Fibroblast of skin of right quadriceps (primary cell): Measurements from ENCODE around the gene TCAF1.
"Not testable (repeated sequence)": the region's sequence is repeated elsewhere in the genome, so short reads cannot be mapped to it uniquely, and the experiment has no call there.

ENCODE experiments used
- DNase-seq: peaks from one replicate; pipeline ENCODE4 v3.0.0-alpha.2; 2013

Gene TCAF1

DNA sequence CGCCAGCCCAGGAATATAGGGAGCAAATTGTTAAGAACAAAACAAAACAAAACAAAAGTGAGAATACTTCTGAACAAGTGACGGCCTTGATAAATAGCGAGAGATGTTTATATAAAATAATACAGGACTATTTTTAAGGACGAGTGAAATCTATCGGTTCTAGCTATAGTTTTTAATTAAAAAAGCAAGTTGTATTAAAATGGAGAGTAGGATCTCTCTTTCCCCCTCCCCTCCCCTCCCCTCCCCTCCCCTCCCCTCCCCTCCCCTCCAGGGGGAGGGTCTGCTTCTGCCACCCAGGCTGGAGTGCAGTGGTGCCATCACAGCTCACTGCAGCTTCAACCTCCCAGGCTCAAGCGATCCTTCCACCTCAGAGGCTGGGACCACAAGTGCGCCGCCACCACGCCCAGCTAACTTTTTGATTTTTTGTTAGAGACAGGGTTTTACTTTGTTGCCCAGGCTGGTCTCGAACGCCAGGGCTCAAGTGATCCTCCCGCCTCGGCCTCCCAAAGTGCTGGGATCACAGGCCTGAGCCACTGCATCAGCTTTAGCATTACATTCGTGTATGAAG, 440 bp upstream of the TCAF1 start:
- DNase-seq = no peak

GRCh38 chr7:143901332-143901667, 676 bp downstream of the TCAF1 start:
- no peak for DNase-seq

GRCh38 chr7:143900230-143900766, 1.7 kb downstream of the TCAF1 start:
- no peak for DNase-seq

- no peak for DNase-seq
Measured at GRCh38 chr7:143898810-143899209, 3.2 kb downstream of the TCAF1 start.

DNA sequence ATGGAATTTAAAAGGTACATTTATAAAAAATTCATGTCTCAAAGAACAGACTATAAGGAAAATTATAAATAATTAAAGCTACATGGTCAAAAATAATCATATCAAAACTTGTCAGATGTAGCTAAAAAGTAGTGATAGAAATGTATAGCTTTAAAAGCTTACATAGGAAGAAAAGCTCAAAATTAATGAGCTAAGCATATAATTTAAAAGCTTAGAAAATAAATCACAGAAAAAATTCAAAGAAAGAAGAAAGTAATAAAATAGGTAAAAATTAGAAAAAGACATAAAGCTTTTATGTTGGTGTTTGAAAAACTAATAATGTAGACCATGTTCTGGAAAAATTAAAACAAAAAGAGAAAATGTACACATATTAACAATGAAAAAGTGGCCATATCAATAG, 5.3 kb downstream of the TCAF1 start:
- no peak for DNase-seq

- no peak for DNase-seq
Measured at GRCh38 chr7:143892527-143893300, 9.3 kb downstream of the TCAF1 start.

DNA sequence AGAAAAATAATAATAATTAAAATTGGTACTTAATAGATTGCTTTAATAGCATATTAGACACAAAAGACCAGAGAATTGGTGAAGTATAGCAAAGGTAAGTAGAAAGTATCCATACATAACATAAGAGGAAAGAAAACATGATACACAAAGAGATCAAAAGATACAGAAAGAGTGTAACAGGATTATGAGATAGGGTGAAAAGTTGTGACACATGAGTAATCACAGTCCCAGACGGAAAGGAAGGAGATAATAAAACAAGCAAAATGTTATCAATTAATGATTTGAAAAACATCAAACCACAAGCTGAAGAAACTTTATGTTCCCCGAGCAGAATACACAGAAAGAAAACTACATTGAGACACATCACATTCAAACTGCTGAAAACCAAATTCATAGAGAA, 10.5 kb downstream of the TCAF1 start:
- DNase-seq = no peak

GRCh38 chr7:143890558-143890957, 11.4 kb downstream of the TCAF1 start:
- no peak for DNase-seq

DNA sequence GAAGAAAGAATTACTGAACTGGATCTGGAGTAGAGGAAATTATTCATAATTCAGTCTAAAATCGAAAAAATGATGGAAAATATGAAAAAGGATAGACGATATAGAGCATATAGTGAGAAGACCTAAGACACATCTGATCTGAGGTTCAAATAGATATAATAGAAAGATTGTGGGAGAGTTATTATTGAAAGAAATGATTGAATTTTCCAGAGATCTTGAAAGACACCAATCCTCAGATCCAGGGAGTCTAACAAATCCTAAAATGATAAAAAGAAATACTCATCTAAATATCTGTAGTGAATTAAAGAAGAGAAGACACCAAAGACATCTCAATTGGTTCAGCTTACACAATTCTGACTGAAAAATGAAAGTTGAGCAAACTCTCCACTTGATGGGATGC, 12.9 kb downstream of the TCAF1 start:
- no peak for DNase-seq

DNA sequence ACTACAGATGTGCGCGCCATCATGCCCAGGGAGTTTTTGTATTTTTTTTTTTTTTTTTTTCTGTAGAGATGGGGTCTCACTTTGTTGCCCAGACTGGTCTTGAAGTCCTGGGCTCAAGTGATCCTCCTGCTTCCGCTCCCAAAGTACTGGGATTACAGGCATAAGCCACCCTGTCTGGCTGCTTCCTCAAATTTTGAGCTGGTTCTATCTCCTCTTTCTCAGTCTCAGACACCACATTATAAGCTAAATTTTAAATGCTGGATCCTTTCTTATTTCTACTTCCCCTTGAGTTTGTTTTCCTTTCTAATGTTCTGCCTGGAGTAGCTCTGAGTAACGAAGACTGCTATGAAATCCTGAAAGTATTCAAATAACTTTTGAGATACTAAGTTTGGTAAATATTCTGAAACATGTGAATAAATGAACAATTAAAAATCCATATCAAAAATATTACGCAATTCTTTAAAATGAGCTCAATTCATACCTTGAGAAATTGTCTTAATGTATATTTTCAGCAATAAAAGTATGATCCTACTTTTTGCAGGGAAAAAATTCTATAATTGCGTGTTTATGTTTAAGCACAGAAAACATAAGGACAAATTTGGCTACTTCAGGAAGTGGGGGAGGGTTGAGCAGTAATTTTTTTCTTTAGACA, 15.0 kb downstream of the TCAF1 start:
- DNase-seq = no peak

DNA sequence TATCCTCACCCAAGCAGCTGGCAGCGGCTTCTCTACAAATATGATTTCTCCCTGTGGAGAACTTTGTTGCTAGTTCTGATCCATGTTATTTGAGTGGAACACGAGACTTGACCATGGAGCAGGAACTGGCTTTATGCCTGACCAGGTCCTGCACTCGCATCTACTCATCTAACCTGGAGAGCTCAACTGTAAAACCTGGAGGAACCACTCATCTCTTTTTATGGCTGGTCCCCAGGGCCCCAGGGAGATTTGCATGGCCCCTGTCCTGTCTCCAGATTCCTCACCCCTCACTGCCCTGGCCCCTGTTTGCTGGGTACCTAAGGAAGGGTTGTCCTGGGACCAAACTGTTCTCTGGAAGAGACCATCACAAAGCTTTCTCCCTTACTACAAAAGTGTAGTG, 16.0 kb downstream of the TCAF1 start:
- no peak for DNase-seq

DNA sequence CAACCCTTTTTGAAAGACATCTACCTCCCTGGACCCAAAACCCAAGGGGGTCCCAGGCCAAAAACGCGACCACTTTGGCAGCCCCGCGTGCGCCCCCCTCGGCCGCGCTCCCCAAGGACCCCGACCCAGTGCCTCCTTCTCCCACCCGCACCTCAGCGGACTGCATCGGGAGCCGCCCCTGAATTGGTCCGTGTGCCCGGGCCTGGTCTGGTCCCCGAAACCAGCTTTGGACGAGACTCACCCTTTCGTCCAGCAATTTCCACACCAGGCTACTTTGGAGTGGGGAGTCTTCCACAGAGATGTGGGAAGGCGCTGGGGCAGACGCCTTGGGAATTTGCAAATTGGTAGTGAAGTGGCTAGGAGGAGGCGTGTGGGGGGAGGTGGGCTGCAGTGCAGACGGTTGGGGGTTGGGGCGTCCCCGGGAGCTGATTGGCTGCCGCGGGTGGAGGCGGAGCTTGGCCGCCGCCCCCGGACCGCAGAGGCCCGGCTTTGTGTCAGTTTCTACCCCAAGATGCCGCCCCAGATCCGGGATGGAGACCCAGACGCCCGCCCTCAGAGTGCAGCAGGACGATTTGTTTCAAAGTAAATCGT, 16.9 kb downstream of the TCAF1 start:
- DNase-seq = peak; percentile 81

GRCh38 chr7:143884241-143884968, 17.6 kb downstream of the TCAF1 start:
- DNase-seq = no peak

- peak; percentile 66 for DNase-seq
Measured at GRCh38 chr7:143882604-143883078, 19.3 kb downstream of the TCAF1 start.

GRCh38 chr7:143882020-143882603, 19.9 kb downstream of the TCAF1 start:
- DNase-seq = peak; percentile 57

- DNase-seq = no peak
Measured at GRCh38 chr7:143878884-143879283, 23.1 kb downstream of the TCAF1 start.

DNA sequence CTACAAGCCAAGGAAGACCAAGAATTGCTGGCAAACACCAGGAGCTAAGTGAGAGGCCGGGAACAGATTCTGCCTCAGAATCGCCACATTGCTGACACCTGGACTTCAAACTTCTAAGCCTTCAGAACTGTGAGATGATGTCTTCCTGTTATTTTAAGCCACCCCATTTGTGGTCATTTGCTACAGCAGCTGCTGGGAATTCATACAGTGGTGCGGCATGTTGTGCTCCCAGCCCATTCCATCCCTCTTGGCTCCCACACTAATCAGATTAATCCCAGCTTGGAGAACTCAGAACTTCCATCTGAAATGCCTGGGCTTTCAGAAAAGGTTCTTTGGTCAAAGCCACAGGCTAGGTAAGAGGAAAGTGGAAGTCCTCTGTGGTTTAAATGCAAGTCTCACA, 24.9 kb downstream of the TCAF1 start:
- DNase-seq = no peak

GRCh38 chr7:143876218-143876617, 25.8 kb downstream of the TCAF1 start:
- no peak for DNase-seq

DNA sequence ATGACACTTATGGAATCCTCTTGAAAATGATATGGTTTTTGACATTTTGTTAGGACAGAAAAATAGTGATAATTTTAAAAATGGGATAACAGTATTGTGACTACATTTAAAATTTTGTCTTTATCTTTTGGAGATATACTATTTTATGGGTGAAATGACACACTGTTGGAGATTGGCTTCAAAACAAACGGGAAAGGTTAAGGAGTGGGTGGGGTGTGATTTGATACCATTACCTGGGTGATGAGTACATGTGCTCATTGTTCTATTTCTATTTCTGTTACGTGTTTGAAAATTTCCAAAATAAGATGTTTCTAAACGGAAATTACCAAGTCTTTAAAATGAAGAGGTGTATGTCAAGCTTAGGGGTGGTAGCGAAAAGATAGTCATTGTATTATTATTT, 28.7 kb downstream of the TCAF1 start:
- DNase-seq = not testable (repeated sequence)

GRCh38 chr7:143871534-143871933, 30.4 kb downstream of the TCAF1 start:
- not testable (repeated sequence) for DNase-seq

DNA sequence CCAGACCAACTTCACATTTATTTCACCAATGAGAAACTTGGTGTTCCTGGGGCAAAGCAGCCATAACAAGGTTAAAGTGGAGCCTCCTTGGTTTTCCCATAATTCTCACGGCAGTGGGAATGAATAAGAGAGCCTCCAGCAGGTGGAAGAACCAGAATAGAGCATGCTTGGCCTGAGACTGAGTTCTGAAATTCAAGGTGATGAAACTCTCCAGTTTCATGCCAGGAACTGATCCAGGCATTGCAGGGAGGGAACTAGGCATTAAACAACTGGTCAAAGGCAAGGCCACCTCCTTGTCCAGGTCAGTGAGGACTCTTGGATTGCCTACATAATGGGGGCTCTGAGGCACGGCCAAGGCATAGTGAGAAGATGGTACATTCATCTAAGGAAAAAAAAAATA, 44.0 kb downstream of the TCAF1 start:
- DNase-seq = not testable (repeated sequence)

- DNase-seq = not testable (repeated sequence)
Measured at GRCh38 chr7:143855443-143855842, 46.5 kb downstream of the TCAF1 start.
